HG03558 (cell line): ENCODE results near the gene OR10H1.
"Not testable (repeated sequence)": the region's sequence is repeated elsewhere in the genome, so short reads cannot be mapped to it uniquely, and the experiment has no call there.

Source experiments
- ATAC-seq: cut with Tn5 transposase; IDR thresholded peaks from one replicate; pipeline ENCODE4 v1.9.1; 2021; ENCODE audit warnings: moderate number of reproducible peaks; ENCODE audit not compliant: unreplicated experiment; ENCODE audit errors: extremely low read depth

The OR10H1 gene

DNA sequence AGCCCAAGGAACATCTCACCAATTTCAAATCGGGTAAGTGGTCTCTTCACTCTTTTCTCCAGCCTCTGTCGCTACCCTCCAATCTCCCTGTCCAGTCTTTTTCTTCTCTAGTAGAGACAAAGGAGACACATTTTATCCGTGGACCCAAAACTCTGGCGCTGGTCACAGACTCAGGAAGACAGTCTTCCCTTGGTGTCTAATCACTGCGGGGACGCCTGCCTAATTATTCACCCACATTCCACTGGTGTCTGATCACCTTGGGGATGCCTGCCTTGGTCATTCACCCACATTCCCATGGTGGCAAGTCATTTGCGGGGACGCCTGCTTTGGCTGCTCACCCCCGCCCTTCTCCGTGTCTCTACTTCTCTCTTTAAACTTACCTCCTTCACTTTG is 13.8 kb upstream of the OR10H1 start:
- no peak for ATAC-seq

DNA sequence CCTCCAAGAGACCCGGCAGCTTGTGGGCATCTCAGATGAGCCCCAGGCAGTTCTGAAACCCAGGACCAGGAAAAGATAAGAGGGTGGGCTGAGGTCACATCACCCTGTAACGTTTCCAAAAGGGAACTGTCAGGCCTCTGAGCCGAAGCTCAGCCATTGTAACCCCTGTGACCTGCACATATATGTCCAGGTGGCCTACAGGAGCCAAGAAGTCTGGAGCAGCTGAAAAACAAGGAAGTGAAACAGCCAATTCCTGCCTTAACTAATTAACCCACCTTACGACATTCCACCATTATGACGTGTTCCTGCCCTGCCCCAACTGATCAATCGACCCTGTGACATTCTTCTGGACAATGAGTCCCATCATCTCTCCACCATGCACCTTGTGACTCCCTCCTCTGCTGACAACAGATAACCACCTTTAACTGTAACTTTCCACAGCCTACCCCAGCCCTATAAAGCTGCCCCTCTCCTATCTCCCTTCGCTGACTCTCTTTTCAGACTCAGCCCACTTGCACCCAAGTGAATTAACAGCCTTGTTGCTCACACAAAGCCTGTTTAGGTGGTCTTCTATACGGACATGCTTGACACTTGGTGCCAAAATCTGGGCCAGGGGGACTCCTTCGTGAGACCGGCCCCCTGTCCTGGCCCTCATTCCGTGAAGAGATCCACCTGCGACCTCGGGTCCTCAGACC is 13.3 kb upstream of the OR10H1 start:
- ATAC-seq = not testable (repeated sequence)

DNA sequence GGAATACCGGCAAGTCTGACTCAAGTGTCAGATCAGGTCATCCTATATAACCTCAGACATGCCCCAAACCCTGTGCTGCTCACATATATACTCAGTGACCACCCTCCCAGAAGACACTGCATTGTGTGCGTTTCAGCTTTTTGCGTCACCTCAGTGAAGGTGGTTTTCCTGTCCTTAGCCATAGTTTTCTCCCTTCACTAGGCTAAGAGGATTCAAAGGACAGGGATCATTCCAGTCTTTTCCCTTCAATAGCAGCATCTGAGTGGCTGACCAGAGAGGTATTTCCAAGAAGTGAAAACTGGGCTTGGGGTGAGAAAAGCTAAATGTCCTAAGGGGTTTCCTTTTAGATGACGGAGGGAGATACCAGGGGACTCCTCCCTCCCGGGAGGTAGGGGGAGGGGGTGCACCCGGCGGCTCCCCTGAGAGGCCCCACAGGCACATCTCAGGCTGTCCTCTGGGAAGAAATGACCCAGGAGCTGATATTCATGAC is 12.7 kb upstream of the OR10H1 start:
- no peak for ATAC-seq

DNA sequence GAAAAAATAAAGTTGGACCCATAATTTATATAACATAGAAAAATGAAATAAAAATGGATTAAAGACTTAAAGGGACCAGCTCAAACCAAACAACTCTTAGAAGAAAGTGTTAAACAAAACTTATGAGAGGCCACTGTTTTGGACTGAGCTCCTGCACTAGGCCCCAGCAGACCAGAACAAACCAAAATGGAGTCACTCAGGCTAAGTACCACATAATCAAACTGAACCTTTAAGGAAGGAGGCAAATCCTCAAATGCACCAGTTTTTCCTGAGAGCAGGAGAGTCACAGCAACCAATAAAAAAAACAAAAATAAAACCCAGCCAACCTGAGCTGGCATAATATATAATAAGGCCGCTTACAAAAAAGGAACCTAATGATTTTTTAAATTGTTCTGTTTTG is 10.3 kb upstream of the OR10H1 start:
- no peak for ATAC-seq

DNA sequence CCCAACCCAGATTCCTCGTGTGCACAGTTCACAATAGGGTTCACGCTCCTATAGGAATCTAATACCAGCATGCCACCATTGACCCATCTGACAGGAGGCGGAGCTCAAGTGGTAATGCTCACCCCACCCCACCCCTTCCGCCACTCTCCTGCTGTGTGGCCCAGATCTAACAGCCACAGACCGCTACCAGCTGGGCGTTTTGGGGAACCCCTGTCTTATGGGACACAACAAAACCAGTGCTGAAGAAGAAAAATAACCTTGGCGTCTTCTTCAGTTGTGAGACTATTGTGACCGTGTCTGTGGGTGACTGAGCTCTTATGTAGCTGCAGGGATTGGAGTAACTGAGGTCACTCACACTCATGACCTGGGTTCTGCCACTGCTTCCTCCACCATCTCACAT is 5.2 kb upstream of the OR10H1 start:
- no peak for ATAC-seq

DNA sequence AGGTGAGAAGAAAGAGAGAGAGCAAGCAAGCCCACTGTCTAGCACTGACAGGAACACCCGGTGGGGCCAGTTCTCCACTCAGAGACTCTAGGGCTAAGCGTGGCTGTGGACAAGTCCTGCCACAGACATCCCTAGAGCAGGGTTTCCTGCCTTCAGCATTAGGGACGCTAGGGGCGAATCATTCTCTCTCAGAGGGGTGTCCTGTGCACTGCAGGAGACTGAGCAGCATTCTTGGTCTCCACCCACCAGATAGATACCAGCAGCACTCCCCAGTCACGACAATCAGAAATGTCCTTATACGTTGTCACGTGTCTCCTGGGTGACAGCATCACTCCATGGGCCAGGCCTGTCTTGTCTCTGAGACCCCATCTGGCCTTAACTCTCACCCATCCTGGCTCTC is 1.5 kb downstream of the OR10H1 start:
- ATAC-seq = no peak

DNA sequence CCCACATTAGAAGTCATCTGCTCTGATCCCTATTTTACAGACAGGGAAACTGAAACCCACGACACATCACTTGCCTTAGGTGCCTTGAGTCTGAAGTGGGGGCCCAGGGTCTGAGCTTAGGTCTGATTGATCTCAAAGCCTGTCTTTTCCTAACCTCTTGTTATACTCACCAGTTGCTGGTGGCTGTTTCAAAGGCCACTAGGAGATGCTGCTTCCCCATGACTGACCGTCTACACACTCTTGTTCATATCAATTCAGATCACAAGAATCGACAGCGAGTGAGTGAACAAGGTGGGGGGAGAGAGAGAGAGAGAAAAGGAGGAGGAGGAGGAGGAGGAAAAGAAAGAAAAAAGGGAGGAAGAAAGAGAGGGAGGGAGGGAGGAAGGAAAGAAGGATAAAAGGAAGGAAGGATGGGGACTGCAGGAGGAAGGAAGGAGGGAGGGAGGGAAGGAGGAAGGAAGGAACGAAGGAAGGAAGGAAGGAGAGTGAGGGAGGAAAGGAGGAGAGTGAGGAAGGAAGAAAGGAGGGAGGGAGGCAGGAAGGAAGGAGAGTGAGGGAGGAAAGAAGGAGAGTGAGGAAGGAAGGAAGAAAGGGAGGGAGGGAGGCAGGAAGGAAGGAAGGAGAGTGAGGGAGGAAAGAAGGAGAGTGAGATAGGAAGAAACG is 3.3 kb downstream of the OR10H1 start:
- ATAC-seq = no peak

DNA sequence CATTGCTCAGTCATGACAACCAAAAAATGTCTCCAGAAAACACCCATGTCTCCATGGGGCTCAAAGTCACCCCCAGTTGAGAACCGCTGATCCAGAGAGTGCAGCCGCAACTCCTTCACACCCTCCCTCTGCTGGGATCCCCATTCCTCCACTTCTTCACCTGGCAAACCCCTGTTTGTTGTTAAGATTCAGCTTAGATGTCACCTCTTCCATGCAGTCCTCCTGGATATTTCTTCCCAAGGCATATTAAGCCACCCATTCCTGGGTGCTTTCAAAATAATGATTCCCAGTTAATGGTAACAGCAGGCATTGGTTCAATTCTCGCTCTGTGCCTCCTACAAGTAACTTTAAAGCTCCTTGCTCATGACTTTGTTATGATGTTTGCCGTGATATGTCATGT is 4.0 kb downstream of the OR10H1 start:
- ATAC-seq = no peak

DNA sequence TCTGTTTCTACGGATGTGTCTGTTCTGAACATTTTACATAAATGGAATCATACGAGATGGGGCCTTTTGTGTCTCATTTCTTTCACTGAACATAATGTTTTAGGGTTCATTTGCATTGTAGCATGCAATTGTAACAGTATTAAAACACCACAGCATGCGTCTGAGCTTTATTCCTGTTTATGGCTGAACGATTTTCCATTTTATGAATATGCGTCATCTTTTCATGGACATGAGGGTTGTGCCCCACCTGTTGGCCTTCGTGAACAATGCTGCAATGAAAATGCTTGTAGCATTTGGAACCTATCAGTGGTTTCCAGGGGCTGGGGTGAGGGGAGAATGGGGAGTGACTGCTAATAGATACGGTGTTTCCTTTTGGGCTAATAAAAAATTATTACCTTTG is 5.1 kb downstream of the OR10H1 start:
- no peak for ATAC-seq

DNA sequence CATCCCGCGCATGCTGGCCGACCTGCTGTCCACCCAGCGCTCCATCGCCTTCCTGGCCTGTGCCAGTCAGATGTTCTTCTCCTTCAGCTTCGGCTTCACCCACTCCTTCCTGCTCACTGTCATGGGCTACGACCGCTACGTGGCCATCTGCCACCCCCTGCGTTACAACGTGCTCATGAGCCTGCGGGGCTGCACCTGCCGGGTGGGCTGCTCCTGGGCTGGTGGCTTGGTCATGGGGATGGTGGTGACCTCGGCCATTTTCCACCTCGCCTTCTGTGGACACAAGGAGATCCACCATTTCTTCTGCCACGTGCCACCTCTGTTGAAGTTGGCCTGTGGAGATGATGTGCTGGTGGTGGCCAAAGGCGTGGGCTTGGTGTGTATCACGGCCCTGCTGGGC is 21.2 kb downstream of the OR10H1 start:
- not testable (repeated sequence) for ATAC-seq

DNA sequence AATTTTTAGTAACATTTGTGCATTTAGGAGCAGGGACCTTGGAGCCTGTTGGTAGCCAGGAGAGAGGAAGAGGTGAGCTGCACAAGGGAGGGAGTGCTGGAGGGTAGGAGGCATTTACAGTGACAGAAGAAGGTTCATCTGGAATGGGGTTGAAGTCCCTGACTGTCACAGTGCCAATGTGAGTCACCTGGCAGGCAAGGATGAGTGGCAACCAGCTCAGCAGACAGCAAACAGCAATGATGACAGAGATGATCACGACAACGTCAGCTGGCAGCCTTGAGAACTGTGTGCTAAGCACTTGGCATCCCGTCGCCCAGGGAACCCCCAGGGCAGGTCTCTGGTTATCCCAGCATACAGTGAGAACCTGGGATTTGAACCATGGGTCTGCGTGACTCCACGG is 25.4 kb downstream of the OR10H1 start:
- no peak for ATAC-seq

DNA sequence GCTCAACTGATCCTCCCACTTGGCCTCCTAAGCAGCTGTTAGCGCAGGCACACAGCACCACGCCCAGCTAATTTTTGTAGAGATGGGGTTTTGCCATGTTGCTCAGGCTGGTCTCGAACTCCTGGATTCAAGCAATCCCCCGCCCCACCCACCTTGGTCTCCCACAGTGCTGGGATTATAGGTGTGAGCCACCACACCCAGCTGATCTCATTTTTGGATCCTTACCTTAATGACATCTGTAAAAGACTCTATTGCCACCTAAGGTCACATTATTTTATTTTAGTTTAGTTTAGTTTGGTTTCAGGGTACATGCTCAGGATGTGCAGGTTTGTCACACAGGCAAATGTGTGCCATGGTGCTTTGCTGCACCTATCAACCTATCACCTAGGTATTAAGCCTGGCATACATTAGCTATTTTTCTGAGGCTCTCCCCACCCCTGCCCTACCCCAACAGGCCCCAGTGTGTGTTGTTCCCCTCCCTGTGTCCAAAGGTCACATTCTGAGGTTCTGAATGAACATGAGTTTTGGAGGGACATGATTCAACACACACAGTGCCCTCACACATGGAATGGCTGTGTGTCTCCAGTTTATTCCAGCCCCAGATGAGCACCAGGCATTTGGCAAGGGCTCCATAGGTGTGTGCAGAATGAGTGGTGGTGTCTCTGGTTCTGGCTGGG is 26.7 kb downstream of the OR10H1 start:
- ATAC-seq = no peak

DNA sequence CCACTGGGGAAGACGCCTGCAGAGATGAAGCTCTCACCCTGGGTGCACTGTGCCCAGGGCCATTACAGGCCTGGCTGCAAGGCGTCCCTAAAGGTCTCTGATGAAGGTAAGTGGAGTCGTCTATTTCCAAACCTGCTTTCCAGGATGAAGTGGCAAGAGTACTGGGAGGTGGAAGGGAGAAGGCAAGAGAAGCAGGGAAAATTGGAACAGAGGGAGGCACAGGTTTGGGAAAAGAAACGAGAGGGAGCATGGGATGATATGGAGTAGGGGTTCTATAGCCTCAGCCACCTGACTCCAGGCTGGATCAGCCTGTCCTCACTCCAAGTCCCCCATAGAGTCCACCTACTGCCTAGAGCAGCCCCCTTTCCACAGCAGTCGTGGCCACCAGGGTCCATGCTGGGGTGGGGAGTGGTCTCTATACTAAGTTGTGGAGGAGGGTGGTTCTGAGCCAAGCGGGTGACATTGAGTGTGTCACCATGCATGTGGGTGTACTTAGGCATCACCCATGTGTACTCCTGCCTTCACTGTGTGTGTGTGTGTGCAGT is 27.8 kb downstream of the OR10H1 start, which contains the start of gene OR10H5:
Gene OR10H5, plus strand, starts transcription at position 51 of the 545 bp plus-strand sequence. CDS start 6,388 bp downstream, outside the sequence.
- ATAC-seq = no peak

DNA sequence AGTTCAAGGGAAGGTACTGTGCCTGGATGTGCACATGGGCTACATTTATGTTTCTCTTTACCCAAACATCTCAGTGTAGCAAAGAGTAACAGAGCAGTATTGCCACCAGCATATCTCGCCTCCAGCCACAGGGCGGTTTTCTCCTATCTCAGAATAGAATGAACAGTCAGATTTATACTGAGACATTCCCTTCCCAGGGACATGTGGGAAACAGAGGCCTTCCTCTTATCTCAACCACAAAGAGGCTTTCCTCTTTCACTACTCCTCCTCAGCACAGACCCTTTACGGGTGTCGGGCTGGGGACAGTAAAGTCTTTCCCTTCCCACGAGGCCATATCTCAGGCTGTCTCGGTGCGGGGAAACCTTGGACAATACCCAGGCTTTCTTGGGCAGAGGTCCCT is 32.6 kb downstream of the OR10H1 start:
- not testable (repeated sequence) for ATAC-seq

DNA sequence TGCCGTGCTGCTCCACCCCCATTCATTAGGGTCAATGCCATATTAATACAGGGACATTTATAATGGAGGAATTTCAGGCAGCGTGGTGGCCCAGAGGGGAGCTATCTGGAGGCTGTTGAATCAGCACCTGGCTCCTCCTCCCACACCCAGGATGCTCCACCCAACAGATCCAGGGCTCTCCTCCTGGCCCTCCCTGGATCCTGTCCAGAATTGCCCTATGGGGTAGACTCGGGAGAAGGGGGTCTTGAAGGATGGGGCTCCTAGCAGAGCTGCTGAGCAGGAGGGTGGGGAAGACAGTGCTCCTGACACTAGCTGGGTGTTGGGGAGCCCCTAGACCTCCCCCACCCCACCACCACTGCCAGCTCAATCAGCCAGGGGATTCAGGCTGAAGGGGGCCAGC is 33.3 kb downstream of the OR10H1 start:
- ATAC-seq = no peak

DNA sequence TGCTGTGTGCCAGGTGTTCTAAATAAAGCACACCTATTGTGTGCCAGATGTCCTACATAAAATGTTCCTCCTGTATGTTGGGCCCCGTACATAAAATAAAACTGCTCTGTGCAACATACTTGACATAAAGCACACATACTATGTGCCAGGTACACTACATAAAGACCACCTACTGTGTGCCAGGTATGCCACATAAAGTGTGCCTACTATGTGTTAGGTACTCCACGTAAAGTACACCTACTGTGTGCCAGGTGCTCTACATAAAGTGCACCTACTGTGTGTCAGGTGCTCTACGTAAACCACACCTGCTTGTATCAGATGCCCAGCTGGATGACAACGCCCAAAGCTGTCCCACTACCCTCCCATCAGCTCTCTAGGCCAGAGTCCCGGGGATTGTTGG is 33.8 kb downstream of the OR10H1 start:
- no peak for ATAC-seq

DNA sequence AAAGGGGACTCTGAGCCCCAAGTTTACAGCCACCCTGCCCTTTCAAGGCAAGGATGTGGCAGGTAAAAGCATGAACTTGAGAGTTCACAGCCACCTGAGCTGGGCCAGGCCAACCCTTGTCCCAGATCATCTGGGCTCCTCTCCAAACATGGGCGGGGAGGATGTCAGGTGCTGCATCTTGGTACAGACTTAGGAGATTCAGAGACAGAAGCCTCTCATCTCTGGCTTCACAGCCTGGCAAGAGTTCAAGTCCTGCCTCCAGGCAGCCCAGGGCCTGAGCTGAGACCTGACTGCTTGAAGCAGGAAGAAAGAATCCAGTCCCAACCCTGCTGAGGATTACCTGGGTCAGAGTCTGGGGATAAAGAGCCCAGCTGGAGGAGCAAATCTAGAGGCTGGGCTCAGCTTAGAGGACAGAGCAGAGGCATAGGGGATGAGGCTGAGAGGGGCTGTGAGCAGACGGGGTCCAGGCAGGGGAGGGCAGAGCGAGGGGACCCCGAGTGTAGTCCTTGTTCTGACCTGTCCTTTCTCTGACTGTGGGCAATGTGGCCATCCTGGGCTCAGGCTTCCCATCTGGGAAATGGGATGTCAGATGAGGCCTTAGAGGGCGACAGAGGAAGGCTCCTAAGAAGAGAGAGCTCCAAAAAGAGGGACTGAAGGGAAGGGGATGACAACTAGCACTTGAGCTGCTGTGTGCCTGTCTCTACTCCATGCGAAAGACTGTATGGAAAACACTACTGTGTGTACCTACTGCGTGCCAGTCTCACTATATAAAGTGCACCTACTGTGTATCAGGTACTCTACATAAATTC is 34.6 kb downstream of the OR10H1 start:
- no peak for ATAC-seq

DNA sequence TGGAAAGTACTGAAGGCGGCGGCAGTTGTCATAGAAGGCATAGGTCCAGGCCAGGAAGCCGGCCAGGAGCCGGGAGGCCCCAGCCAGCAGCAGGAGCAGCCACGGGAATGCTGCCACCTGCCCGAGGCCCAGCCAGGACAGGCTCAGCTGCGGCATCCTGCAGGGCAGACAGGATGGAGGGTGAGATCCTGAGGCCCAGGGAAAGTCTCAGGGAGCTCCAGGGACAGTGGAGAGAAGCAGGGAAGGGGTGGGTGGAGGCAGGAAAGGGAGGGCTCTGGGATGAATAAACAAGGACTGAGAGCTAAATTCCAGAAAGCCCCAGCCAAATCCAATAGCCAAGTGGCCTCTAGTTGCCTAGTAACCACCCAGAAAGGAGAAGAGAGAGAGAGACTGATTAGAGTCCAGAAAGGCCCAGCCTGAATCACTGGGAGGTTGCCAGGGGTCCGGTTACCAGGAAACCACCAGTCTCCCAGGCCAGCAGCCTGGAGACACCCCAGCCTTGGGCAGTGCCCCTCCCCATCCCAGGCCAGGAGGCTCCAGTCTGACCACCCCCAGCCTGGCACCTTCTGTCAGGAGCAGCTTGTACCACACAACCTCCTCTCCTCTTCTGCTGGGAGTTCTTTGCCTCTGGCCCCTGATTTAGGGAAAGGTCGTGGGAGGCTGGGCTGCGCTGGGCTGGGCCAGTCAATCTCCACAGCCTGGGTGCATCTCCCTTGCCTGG is 35.5 kb downstream of the OR10H1 start:
- ATAC-seq = no peak
